DOHH2 (cell line): ENCODE data around the gene TBC1D2B.
A peak's percentile ranks its signal among the peaks of the same experiment; 100 is the strongest.
"Not testable (repeated sequence)": the region's sequence is repeated elsewhere in the genome, so short reads cannot be mapped to it uniquely, and the experiment has no call there.

Experiments
- H3F3A ChIP-seq: fragments of 200-600 bp; sonication (generic), shearing (Covaris generic); 2 replicates; pipeline ENCODE4 v1.6.0; 2016; ENCODE audit warnings: antibody characterized with exemption, mild to moderate bottlenecking; ENCODE audit not compliant: control insufficient read depth, insufficient read depth
- H3K27ac ChIP-seq: fragments of 200-600 bp; sonication (generic); 2 replicates; pipeline ENCODE4 v1.5.1; 2014; ENCODE audit warnings: low read depth, mild to moderate bottlenecking, low read length, moderate library complexity
- H3K27me3 ChIP-seq: fragments of 200-600 bp; sonication (generic); 2 replicates; pipeline ENCODE4 v1.6.1; 2014; ENCODE audit warnings: mild to moderate bottlenecking, low read length, mixed read lengths; ENCODE audit not compliant: control insufficient read depth
- H3K36me3 ChIP-seq: fragments of 200-600 bp; sonication (generic); 2 replicates; pipeline ENCODE4 v1.6.1; 2014; ENCODE audit warnings: mild to moderate bottlenecking, low read length, moderate library complexity, mixed read lengths; ENCODE audit not compliant: control insufficient read depth
- H3K4me1 ChIP-seq: fragments of 200-600 bp; sonication (generic); 2 replicates; pipeline ENCODE4 v1.6.1; 2014; ENCODE audit warnings: mild to moderate bottlenecking, low read length, mixed read lengths; ENCODE audit not compliant: control insufficient read depth
- H3K4me2 ChIP-seq: fragments of 200-600 bp; sonication (generic); 2 replicates; pipeline ENCODE4 v1.6.0; 2014; ENCODE audit warnings: mild to moderate bottlenecking, low read length, moderate library complexity
- H3K4me3 ChIP-seq: fragments of 200-600 bp; sonication (generic); 2 replicates; pipeline ENCODE4 v1.5.1; 2014; ENCODE audit warnings: mild to moderate bottlenecking, low read length, mixed read lengths
- H3K79me2 ChIP-seq: fragments of 200-600 bp; sonication (generic); 2 replicates; pipeline ENCODE4 v1.6.1; 2014; ENCODE audit warnings: mild to moderate bottlenecking, low read length, mixed read lengths; ENCODE audit not compliant: control insufficient read depth
- H3K9me2 ChIP-seq: fragments of 200-600 bp; sonication (generic); replicated peaks from 2 replicates; pipeline ENCODE4 v1.6.1; 2014; ENCODE audit warnings: mild to moderate bottlenecking, low read length, mixed read lengths; ENCODE audit not compliant: control insufficient read depth
- H3K9me3 ChIP-seq: fragments of 200-600 bp; sonication (generic); 2 replicates; pipeline ENCODE4 v1.6.1; 2014; ENCODE audit warnings: antibody characterized with exemption, low read length, mixed read lengths; ENCODE audit not compliant: control insufficient read depth, insufficient read depth
- H4K20me1 ChIP-seq: fragments of 200-600 bp; sonication (generic); 2 replicates; pipeline ENCODE4 v1.6.0; 2014; ENCODE audit warnings: low read depth, mild to moderate bottlenecking, antibody characterized with exemption, low read length, moderate library complexity; ENCODE audit not compliant: control insufficient read depth, insufficient read depth
- CTCF ChIP-seq: fragments of 200-600 bp; sonication (generic); IDR thresholded peaks from one replicate; pipeline ENCODE4 v1.5.1; 2014; ENCODE audit warnings: antibody characterized with exemption, mild to moderate bottlenecking, low read depth, low read length; ENCODE audit not compliant: poor library complexity, severe bottlenecking
- EZH2phosphoT487 ChIP-seq: fragments of 200-600 bp; sonication (generic); IDR thresholded peaks from 2 replicates; pipeline ENCODE4 v1.6.1; 2017; ENCODE audit warnings: borderline replicate concordance, mild to moderate bottlenecking, antibody characterized with exemption, low read length, moderate library complexity, mixed read lengths

The TBC1D2B gene

GRCh38 chr15:77969055-77969454 lies 108.5 kb downstream of the TBC1D2B start:
- no peaks in the 10 kb centered on the region for H3F3A ChIP-seq
- H3K27me3 ChIP-seq: no peaks in the 10 kb centered on the region
- H4K20me1 ChIP-seq: no peaks in the 10 kb centered on the region
- H3K36me3 ChIP-seq: no peaks in the 10 kb centered on the region
- no peak overlapping the region for H3K4me2 ChIP-seq
- H3K4me3 ChIP-seq: no peak overlapping the region
- peaks cover 4% of the 10 kb centered on the region for H3K4me1 ChIP-seq
- TF ChIP-seq CTCF (no peak), EZH2phosphoT487 (no peak)
- no peaks in the 10 kb centered on the region for H3K9me3 ChIP-seq
- H3K27ac ChIP-seq: no peak overlapping the region
- H3K9me2 ChIP-seq: no peaks in the 10 kb centered on the region
- H3K79me2 ChIP-seq: no peaks in the 10 kb centered on the region

- Histone ChIP-seq H3F3A (no peaks in the 10 kb centered on the region), H3K4me2 (no peak overlapping the region), H3K79me2 (no peaks in the 10 kb centered on the region), H3K9me3 (no peaks in the 10 kb centered on the region), H3K27me3 (peaks cover 4% of the 10 kb centered on the region; the same call in 1 of the 2 replicates), H3K36me3 (no peaks in the 10 kb centered on the region), H3K9me2 (no peaks in the 10 kb centered on the region), H3K4me1 (peaks cover 9% of the 10 kb centered on the region), H3K4me3 (no peak overlapping the region), H4K20me1 (no peaks in the 10 kb centered on the region), H3K27ac (no peak overlapping the region)
- TF ChIP-seq CTCF (no peak), EZH2phosphoT487 (no peak)
Measured at GRCh38 chr15:77967798-77968197, 109.7 kb downstream of the TBC1D2B start.

- not testable (repeated sequence) for H3K36me3 ChIP-seq, H4K20me1 ChIP-seq, H3K4me1 ChIP-seq, H3K9me2 ChIP-seq, H3K27ac ChIP-seq, H3F3A ChIP-seq, H3K27me3 ChIP-seq, H3K4me2 ChIP-seq, H3K4me3 ChIP-seq, H3K9me3 ChIP-seq, H3K79me2 ChIP-seq
Measured at GRCh38 chr15:77967235-77967615, 110.3 kb downstream of the TBC1D2B start.

- Histone ChIP-seq H3K9me3 (no peaks in the 10 kb centered on the region), H3K4me3 (no peak overlapping the region), H3K9me2 (no peaks in the 10 kb centered on the region), H3K36me3 (no peaks in the 10 kb centered on the region), H3K27me3 (peaks cover 4% of the 10 kb centered on the region; the same call in 1 of the 2 replicates), H3K27ac (no peak overlapping the region), H3K4me1 (peaks cover 9% of the 10 kb centered on the region), H4K20me1 (no peaks in the 10 kb centered on the region), H3K4me2 (no peak overlapping the region), H3K79me2 (no peaks in the 10 kb centered on the region), H3F3A (no peaks in the 10 kb centered on the region)
- TF ChIP-seq EZH2phosphoT487 (no peak), CTCF (peak; percentile 94)
Measured at GRCh38 chr15:77966540-77967234, 110.8 kb downstream of the TBC1D2B start.
